Lung (tissue), 12 donors: ENCODE measurements around the gene HEG1. TPM values are rescaled to one million over a fixed set of nuclear protein-coding genes. Genes with fewer than 3 reads are reported as not detected.

Source experiments
- ATAC-seq: fragments of 200-7000 bp; cut with Tn5 transposase; one replicate; pipeline ENCODE4 v1.9.1; 2020; ENCODE audit warnings: moderate number of reproducible peaks; ENCODE audit not compliant: insufficient read depth, low FRiP score
- DNase-seq, 3 donors: peaks; one replicate each; pipeline ENCODE4 v3.0.0-alpha.2; 2013 to 2017
- H3K27ac ChIP-seq, 2 donors: one replicate each; pipeline ENCODE4 v1.5.1; 2013; ENCODE audit warnings: mild to moderate bottlenecking in 2 of 2, moderate library complexity in 2 of 2, control low read depth in 1 of 2, inconsistent platforms in 1 of 2, low read depth in 1 of 2, low read length in 1 of 2
- H3K27me3 ChIP-seq, 3 donors: one replicate each; pipeline ENCODE4 v1.5.1; 2013; ENCODE audit warnings: low read length in 2 of 3; ENCODE audit not compliant: control insufficient read depth in 3 of 3, insufficient read depth in 3 of 3
- H3K36me3 ChIP-seq, 4 donors: one replicate each; pipeline ENCODE4 v1.5.1; 2013; ENCODE audit warnings: low read length in 4 of 4, mild to moderate bottlenecking in 1 of 4, moderate library complexity in 1 of 4; ENCODE audit not compliant: control insufficient read depth in 4 of 4, insufficient read depth in 4 of 4
- H3K4me1 ChIP-seq, 5 donors: one replicate each; pipeline ENCODE4 v1.5.1; 2013; ENCODE audit warnings: low read length in 5 of 5, mild to moderate bottlenecking in 2 of 5, moderate library complexity in 1 of 5; ENCODE audit not compliant: control insufficient read depth in 5 of 5, insufficient read depth in 5 of 5
- H3K4me3 ChIP-seq: one replicate; pipeline ENCODE4 v1.5.1; 2013; ENCODE audit warnings: mild to moderate bottlenecking, control low read depth, moderate library complexity
- H3K9ac ChIP-seq, 2 donors: one replicate each; pipeline ENCODE4 v1.5.1; 2013; ENCODE audit warnings: low read length in 2 of 2, control low read depth in 1 of 2; ENCODE audit not compliant: insufficient read depth in 1 of 2
- H3K9me3 ChIP-seq, 4 donors: one replicate each; pipeline ENCODE4 v1.5.1; 2013; ENCODE audit warnings: low read length in 3 of 4, mild to moderate bottlenecking in 1 of 4, moderate library complexity in 1 of 4; ENCODE audit not compliant: control insufficient read depth in 4 of 4, insufficient read depth in 3 of 4
- WGBS, 2 donors: extraction: QIAGEN DNeasy Blood & Tissue Kit; methylation state at CpG; one replicate each; pipeline ENCODE4 v1.1.7; 2013; 5-methylcytosine and 5-hydroxymethylcytosine counted together
- polyA plus RNA-seq, 2 donors: library from polyadenylated mRNA; stranded (reverse); fragments of 200-250 nt; gene quantifications; one replicate each; pipeline ENCODE4 v1.2.1, GENCODE V29; 2013
- total RNA-seq, 2 donors: library from RNA; depleted of rRNA in 1 of 2; stranded (reverse); fragments of >200 nt in 1 of 2; gene quantifications; one replicate each; pipeline ENCODE4 v1.2.1, GENCODE V29; 2014 to 2021
- TF ChIP-seq, protein P1 (sequence below): IDR thresholded peaks from 2 replicates; pipeline ENCODE4 v1.5.1; 2012; ENCODE audit warnings: mild to moderate bottlenecking; ENCODE audit errors: control extremely low read depth, extremely low read depth
- donor health status: control.
- donor health status: control.
- donor health status: Bipolar disorder and iron deficiency.
- donor health status: healthy.
- donor health status: DM: yes; HTN: yes; CAD: no.

HEG1 gene
- total and polyA plus RNA-seq, 4 donors = 18.0 to 115 (median 65.7) TPM

DNA sequence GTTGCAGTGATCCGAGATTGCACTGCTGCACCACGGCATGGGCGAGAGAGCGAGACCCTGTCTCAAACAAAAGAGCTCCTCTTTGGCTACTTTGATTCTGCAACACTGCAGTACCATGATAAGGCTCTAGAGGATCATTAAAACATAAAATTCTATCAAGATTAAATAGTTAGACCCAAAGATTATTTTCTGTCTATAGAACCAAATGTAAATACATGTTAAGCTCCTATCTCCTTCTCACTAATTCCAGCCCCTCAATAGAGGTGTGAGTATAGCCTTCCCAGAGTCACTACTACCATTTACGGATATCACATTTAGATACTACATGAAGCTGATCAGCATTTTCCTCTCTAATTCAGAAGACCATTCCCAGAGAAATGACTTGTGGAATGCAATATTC is 116.9 kb downstream of the HEG1 start:
- DNase-seq = no peak
- no peak for ATAC-seq
- 97 to 98% methylated on average over 5 of the region's 5 CpGs for WGBS, 2 donors
- Histone ChIP-seq H3K9me3 (no peaks in the 10 kb centered on the region), H3K4me1 (no peaks in the 10 kb centered on the region), H3K36me3 (no peaks in the 10 kb centered on the region), H3K4me3 (no peak overlapping the region), H3K9ac (no peak overlapping the region), H3K27me3 (no peaks in the 10 kb centered on the region), H3K27ac (no peak overlapping the region)
- TF ChIP-seq, protein P1, sequence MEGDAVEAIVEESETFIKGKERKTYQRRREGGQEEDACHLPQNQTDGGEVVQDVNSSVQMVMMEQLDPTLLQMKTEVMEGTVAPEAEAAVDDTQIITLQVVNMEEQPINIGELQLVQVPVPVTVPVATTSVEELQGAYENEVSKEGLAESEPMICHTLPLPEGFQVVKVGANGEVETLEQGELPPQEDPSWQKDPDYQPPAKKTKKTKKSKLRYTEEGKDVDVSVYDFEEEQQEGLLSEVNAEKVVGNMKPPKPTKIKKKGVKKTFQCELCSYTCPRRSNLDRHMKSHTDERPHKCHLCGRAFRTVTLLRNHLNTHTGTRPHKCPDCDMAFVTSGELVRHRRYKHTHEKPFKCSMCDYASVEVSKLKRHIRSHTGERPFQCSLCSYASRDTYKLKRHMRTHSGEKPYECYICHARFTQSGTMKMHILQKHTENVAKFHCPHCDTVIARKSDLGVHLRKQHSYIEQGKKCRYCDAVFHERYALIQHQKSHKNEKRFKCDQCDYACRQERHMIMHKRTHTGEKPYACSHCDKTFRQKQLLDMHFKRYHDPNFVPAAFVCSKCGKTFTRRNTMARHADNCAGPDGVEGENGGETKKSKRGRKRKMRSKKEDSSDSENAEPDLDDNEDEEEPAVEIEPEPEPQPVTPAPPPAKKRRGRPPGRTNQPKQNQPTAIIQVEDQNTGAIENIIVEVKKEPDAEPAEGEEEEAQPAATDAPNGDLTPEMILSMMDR = no peak

DNA sequence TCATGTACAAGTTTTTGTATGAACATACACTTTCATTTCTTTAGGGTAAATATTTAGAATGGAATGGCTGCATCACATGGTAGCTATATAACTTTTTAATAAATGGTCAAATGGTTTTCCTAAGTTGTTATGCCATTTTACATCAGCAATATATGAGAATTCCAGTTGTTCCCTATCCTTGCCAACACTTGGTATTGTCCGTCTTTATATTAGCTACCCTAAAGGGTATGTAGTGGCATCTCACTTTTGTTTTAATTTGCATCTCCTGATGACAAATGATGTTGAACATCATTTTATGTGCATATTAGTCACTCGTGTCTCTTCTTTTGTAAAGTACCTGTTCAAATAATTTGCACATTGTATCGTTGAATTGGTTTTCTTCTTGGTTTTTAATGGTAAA is 118.7 kb downstream of the HEG1 start:
- H3K4me1 ChIP-seq = no peaks in the 10 kb centered on the region
- TF ChIP-seq, protein P1 = no peak

GRCh38 chr3:124935794-124936542 is 119.8 kb downstream of the HEG1 start:
- no peaks in the 10 kb centered on the region for H3K9me3 ChIP-seq
- 82 to 87% methylated on average over 5 of the region's 5 CpGs for WGBS, 2 donors

More for the DNA sequence above, 118.7 kb downstream of the HEG1 start:
- Histone ChIP-seq H3K9ac (no peak overlapping the region), H3K9me3 (no peaks in the 10 kb centered on the region), H3K27ac (no peak overlapping the region), H3K27me3 (no peaks in the 10 kb centered on the region), H3K36me3 (no peaks in the 10 kb centered on the region), H3K4me3 (no peak overlapping the region)
- DNase-seq (no peak), ATAC-seq (no peak)
- 94 to 96% methylated on average over 3 of the region's 3 CpGs for WGBS, 2 donors

More at GRCh38 chr3:124935794-124936542, 119.8 kb downstream of the HEG1 start:
- Histone ChIP-seq H3K27ac (no peak overlapping the region), H3K27me3 (no peaks in the 10 kb centered on the region), H3K4me3 (no peak overlapping the region), H3K4me1 (no peaks in the 10 kb centered on the region), H3K9ac (no peak overlapping the region), H3K36me3 (no peaks in the 10 kb centered on the region)
- DNase-seq (no peak), ATAC-seq (no peak)
- TF ChIP-seq, protein P1 = no peak
